ENCODE data around the gene C2CD2L. TPM values are rescaled to one million over a fixed set of nuclear protein-coding genes. Genes with fewer than 3 reads are reported as not detected.

Gene C2CD2L
- total and polyA plus RNA-seq, 4 donors, result 6.6 to 10.3 (median 9.8) TPM

- Histone ChIP-seq H3K27ac (ENCODE audit: low read depth in 1 of 2, low read length in 2 of 2) (no peak overlapping the region), H3K4me1 (ENCODE audit: control insufficient read depth in 1 of 2, insufficient read depth in 2 of 2, low read length in 2 of 2) (no peaks in the 10 kb centered on the region), H3K9me3 (ENCODE audit: control insufficient read depth, low read length) (no peaks in the 10 kb centered on the region), H3K36me3 (ENCODE audit: control insufficient read depth in 1 of 2, insufficient read depth in 2 of 2, low read length in 1 of 2) (peaks cover 0 to 2% of the 10 kb centered on the region in 2 donors), H3K4me3 (ENCODE audit: low read length in 2 of 2) (no peak overlapping the region), H3K27me3 (ENCODE audit: control insufficient read depth in 1 of 2, insufficient read depth in 2 of 2, low read length in 1 of 2) (no peaks in the 10 kb centered on the region)
- 64 to 72% methylated on average over 9 of the region's 9 CpGs for WGBS, 2 donors
- ATAC-seq (ENCODE audit: low FRiP score) (no peak), DNase-seq (no peak)
- intact Hi-C loops (cut with DNase I), result loop anchor here in 1 of 2 donors (5.0 kb wide), 1 partner anchor 106 kb away; no protein-coding TSS in a partner anchor
Measured at GRCh38 chr11:119091178-119091577, 16.0 kb upstream of the C2CD2L start.

- 76 to 82% methylated on average over 13 of the region's 13 CpGs for WGBS, 2 donors
- H3K4me1 ChIP-seq (ENCODE audit: control insufficient read depth in 1 of 2, insufficient read depth in 2 of 2, low read length in 2 of 2), result no peaks in the 10 kb centered on the region
- no peak for DNase-seq
- intact Hi-C loops (cut with DNase I), result loop anchor here in 1 of 2 donors (5.0 kb wide), 1 partner anchor 105 kb away; no protein-coding TSS in a partner anchor
- H3K27ac ChIP-seq (ENCODE audit: low read depth in 1 of 2, low read length in 2 of 2), result peak overlapping the region in 1 of 2 donors; percentile 50
- H3K36me3 ChIP-seq (ENCODE audit: control insufficient read depth in 1 of 2, insufficient read depth in 2 of 2, low read length in 1 of 2), result peaks cover 0 to 4% of the 10 kb centered on the region in 2 donors
- ATAC-seq (ENCODE audit: low FRiP score), result no peak
- no peaks in the 10 kb centered on the region for H3K9me3 ChIP-seq (ENCODE audit: control insufficient read depth, low read length)
- H3K27me3 ChIP-seq (ENCODE audit: control insufficient read depth in 1 of 2, insufficient read depth in 2 of 2, low read length in 1 of 2), result no peaks in the 10 kb centered on the region
- H3K4me3 ChIP-seq (ENCODE audit: low read length in 2 of 2), result no peak overlapping the region
Measured at GRCh38 chr11:119091966-119092879, 14.9 kb upstream of the C2CD2L start.

DNA sequence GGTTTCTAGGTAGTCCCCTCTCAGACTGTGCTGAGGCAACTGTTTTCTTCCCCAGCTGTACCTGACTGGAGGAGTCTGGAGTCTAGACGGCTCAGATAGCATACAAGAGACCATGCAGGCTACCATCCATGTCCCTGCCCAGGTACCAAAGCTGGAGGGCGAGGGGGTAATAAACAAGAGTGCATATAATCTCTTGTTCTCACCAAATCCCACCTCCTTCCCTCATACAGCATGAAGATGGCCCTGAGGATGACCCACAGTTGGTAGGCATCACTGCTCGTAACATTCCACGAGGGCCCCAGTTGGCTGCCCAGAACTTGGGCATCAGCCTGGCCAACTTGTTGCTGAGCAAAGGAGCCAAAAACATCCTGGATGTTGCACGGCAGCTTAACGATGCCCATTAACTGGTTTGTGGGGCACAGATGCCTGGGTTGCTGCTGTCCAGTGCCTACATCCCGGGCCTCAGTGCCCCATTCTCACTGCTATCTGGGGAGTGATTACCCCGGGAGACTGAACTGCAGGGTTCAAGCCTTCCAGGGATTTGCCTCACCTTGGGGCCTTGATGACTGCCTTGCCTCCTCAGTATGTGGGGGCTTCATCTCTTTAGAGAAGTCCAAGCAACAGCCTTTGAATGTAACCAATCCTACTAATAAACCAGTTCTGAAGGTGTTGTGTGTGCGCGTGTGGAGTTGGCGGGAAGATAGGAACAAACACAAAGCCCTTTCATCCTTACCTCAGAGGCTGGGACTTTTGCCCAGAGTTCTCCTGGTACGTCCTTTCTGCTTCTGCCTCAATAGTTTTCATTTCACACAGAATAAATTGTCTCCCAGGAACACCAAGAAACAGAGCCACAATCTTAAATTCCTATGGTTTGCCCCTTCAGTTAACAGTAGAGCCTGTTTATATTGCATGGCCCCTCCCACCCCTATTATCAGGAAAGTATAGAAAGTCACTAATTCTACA is 14.0 kb upstream of the C2CD2L start:
- WGBS, 2 donors, result 21 to 29% methylated on average over 12 of the region's 12 CpGs
- DNase-seq (no peak), ATAC-seq (ENCODE audit: low FRiP score) (no peak)
- Histone ChIP-seq H3K27me3 (ENCODE audit: control insufficient read depth in 1 of 2, insufficient read depth in 2 of 2, low read length in 1 of 2) (no peaks in the 10 kb centered on the region), H3K36me3 (ENCODE audit: control insufficient read depth in 1 of 2, insufficient read depth in 2 of 2, low read length in 1 of 2) (peaks cover 0 to 8% of the 10 kb centered on the region in 2 donors), H3K27ac (ENCODE audit: low read depth in 1 of 2, low read length in 2 of 2) (peak overlapping the region in 1 of 2 donors; percentile 50), H3K4me3 (ENCODE audit: low read length in 2 of 2) (no peak overlapping the region), H3K9me3 (ENCODE audit: control insufficient read depth, low read length) (no peaks in the 10 kb centered on the region), H3K4me1 (ENCODE audit: control insufficient read depth in 1 of 2, insufficient read depth in 2 of 2, low read length in 2 of 2) (no peaks in the 10 kb centered on the region)
- intact Hi-C loops (cut with DNase I), result loop anchor here in 1 of 2 donors (5.0 kb wide), 1 partner anchor 104 kb away; no protein-coding TSS in a partner anchor

DNA sequence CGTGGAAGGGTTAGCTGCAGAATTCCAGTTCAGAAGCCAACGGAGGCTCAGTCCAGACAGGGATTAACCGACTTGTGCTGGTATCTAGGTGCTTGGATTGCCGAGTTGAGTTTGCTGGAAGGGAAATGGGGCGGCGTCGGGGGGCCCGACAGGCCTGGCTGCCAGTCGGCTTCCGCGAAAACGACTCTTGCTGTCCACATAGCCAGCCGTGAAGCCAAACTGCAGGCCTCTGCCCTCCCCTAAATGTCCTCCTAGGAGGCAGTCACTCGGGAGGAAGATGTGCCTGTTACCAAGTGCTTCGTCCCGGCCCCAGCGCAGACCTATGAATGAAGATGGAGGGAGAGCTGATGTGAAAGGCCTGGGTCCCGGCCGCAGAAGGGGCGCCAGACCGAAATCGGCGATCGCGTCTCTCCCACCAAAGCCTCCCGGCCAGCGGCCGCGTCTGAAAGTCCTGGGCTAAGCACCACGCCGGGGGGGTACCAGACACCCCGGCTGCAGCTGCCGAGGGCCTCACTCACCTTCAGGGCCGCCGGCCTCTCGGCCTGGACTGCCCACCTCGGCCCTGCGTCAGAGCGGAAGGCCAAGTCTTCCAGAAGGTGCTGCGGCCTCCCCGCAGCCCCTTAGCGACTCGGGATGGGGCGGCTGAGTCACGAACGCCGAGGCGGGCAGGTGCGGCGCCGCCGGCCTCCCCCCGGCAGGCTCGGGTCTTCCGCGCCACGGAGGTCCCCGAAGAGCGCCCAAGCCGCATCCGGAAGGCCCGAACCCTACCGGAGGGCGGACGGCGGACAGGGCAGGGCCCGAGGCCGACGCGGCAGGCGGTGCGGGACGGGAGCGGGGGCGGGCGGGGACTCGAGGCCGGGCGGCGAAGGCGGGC is 13.0 kb upstream of the C2CD2L start:
- Histone ChIP-seq H3K36me3 (ENCODE audit: control insufficient read depth in 1 of 2, insufficient read depth in 2 of 2, low read length in 1 of 2) (peaks cover 0 to 8% of the 10 kb centered on the region in 2 donors), H3K4me1 (ENCODE audit: control insufficient read depth in 1 of 2, insufficient read depth in 2 of 2, low read length in 2 of 2) (no peaks in the 10 kb centered on the region), H3K4me3 (ENCODE audit: low read length in 2 of 2) (peak overlapping the region; percentile 56), H3K9me3 (ENCODE audit: control insufficient read depth, low read length) (no peaks in the 10 kb centered on the region), H3K27ac (ENCODE audit: low read depth in 1 of 2, low read length in 2 of 2) (peak overlapping the region; percentile 70 to 71), H3K27me3 (ENCODE audit: control insufficient read depth in 1 of 2, insufficient read depth in 2 of 2, low read length in 1 of 2) (no peaks in the 10 kb centered on the region)
- intact Hi-C loops (cut with DNase I), result loop anchor here in 1 of 2 donors (1.0 to 5.0 kb wide), 2 partner anchors 37 to 103 kb away; partner anchors contain the start of gene HYOU1
- ATAC-seq (ENCODE audit: low FRiP score) (peak; percentile 47), DNase-seq (peak; percentile 59 to 86)
- 1% methylated on average over 57 to 81 of the region's 81 CpGs for WGBS, 2 donors

DNA sequence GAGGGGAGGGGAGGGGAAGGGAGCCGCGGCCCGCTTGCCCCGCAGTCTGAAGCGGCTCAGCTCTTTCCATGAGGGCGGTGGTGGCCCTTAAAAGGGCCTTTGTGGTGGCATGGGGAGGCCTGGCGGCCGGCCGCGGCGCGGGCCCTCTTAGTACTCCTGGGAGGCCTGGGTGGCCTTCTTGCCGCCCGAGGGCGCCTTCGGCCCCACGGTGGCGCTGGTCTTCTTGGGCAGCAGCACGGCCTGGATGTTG is 12.4 kb upstream of the C2CD2L start:
- 0 to 1% methylated on average over 10 to 19 of the region's 19 CpGs for WGBS, 2 donors
- peak; percentile 91 to 94 for DNase-seq
- Histone ChIP-seq H3K4me1 (ENCODE audit: control insufficient read depth in 1 of 2, insufficient read depth in 2 of 2, low read length in 2 of 2) (no peaks in the 10 kb centered on the region), H3K36me3 (ENCODE audit: control insufficient read depth in 1 of 2, insufficient read depth in 2 of 2, low read length in 1 of 2) (peaks cover 0 to 8% of the 10 kb centered on the region in 2 donors), H3K9me3 (ENCODE audit: control insufficient read depth, low read length) (no peaks in the 10 kb centered on the region), H3K27me3 (ENCODE audit: control insufficient read depth in 1 of 2, insufficient read depth in 2 of 2, low read length in 1 of 2) (no peaks in the 10 kb centered on the region), H3K27ac (ENCODE audit: low read depth in 1 of 2, low read length in 2 of 2) (peak overlapping the region; percentile 70 to 71), H3K4me3 (ENCODE audit: low read length in 2 of 2) (peak overlapping the region; percentile 56)
- intact Hi-C loops (cut with DNase I), result loop anchor here in 1 of 2 donors (1.0 to 5.0 kb wide), 3 partner anchors 37 to 103 kb away; partner anchors contain the start of genes HYOU1 and NLRX1
- peak; percentile 91 for ATAC-seq (ENCODE audit: low FRiP score)

GRCh38 chr11:119095066-119095880 is 11.9 kb upstream of the C2CD2L start:
- no peaks in the 10 kb centered on the region for H3K27me3 ChIP-seq (ENCODE audit: control insufficient read depth in 1 of 2, insufficient read depth in 2 of 2, low read length in 1 of 2)
- ATAC-seq (ENCODE audit: low FRiP score) (peak; percentile 98), DNase-seq (peak; percentile 98 to 99)
- peak overlapping the region; percentile 27 to 56 for H3K4me3 ChIP-seq (ENCODE audit: low read length in 2 of 2)
- no peaks in the 10 kb centered on the region for H3K9me3 ChIP-seq (ENCODE audit: control insufficient read depth, low read length)
- H3K4me1 ChIP-seq (ENCODE audit: control insufficient read depth in 1 of 2, insufficient read depth in 2 of 2, low read length in 2 of 2), result no peaks in the 10 kb centered on the region
- intact Hi-C loops (cut with DNase I), result loop anchor here in 1 of 2 donors (5.0 kb wide), 1 partner anchor 72 kb away; the partner anchor contains the start of gene NLRX1
- H3K27ac ChIP-seq (ENCODE audit: low read depth in 1 of 2, low read length in 2 of 2), result peak overlapping the region in 1 of 2 donors; percentile 78
- 0 to 1% methylated on average over 72 to 79 of the region's 79 CpGs for WGBS, 2 donors
- peaks cover 0 to 8% of the 10 kb centered on the region in 2 donors for H3K36me3 ChIP-seq (ENCODE audit: control insufficient read depth in 1 of 2, insufficient read depth in 2 of 2, low read length in 1 of 2)

- Histone ChIP-seq H3K4me3 (ENCODE audit: low read length in 2 of 2) (no peak overlapping the region), H3K36me3 (ENCODE audit: control insufficient read depth in 1 of 2, insufficient read depth in 2 of 2, low read length in 1 of 2) (peaks cover 0 to 7% of the 10 kb centered on the region in 2 donors), H3K27me3 (ENCODE audit: control insufficient read depth in 1 of 2, insufficient read depth in 2 of 2, low read length in 1 of 2) (no peaks in the 10 kb centered on the region), H3K4me1 (ENCODE audit: control insufficient read depth in 1 of 2, insufficient read depth in 2 of 2, low read length in 2 of 2) (no peaks in the 10 kb centered on the region), H3K9me3 (ENCODE audit: control insufficient read depth, low read length) (no peaks in the 10 kb centered on the region), H3K27ac (ENCODE audit: low read depth in 1 of 2, low read length in 2 of 2) (no peak overlapping the region)
- intact Hi-C loops (cut with DNase I), result loop anchor here in 1 of 2 donors (5.0 kb wide), 1 partner anchor 68 kb away; the partner anchor contains the start of gene NLRX1
- no peak for DNase-seq
- no peak for ATAC-seq (ENCODE audit: low FRiP score)
- WGBS, 2 donors, result 79 to 80% methylated on average over 6 of the region's 6 CpGs
Measured at GRCh38 chr11:119099711-119100110, 7.4 kb upstream of the C2CD2L start.
